Endometrium (tissue), 2 donors: ENCODE measurements around the gene PHTF2.

ENCODE experiments used
- FAIRE-seq: peaks from 2 replicates; lab custom pipeline; 2012; peaks lifted over from hg19 to GRCh38; lab: Jason Lieb, UNC
- donor health status: control.
- donor health status: control.

PHTF2 gene

DNA sequence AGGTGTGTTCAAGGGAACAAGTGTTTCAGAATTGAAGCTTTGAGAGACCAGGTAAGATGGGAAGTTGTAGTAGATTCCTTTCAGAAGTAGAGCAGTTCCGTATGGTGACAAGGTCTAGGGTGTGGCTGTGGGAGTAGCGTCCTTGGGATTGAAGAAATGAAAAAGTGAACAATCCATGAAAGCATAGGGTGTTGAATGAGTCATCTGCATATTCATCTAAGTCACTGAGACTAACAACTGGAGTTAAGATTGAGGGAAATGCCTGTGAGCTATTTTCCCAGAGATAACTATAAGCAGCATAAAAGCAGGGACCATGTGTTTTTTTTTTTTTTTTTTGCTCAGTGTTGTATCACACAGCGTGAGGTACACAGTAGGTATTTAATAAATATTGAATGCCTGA, 134.8 kb downstream of the PHTF2 start:
- no peak for FAIRE-seq

DNA sequence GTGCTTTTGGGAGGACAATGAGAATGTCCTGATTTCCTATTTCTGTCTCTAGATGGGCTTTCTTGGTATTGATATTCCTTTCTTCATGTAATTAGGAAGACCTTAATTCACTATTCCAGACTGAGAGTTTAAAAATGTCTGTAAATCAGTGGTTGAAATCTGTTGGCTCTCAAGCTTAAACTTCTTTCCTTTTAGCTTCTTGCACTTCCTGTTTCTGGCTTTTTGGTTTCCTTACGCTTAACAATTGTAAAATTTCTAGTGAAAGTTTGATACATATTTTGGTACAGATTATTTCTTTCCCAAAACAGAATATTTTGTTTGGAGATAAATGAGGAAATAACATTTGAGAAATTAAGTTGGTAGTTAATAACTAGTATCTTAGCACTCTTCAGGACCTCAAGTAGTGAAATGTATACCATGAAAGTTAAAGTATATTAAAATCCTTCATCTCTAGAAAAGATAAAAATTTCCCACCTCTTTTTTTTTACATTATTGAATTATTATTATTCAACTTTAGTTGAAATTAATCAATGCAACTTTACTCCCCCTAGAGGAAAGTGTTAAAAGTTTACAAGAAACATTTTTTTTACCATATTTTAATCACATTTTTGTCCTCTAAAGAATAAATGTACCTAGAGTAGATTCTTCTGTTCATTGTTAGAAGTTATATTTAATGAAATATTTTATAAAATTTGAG, 137.2 kb downstream of the PHTF2 start:
- peak; percentile 70 for FAIRE-seq

DNA sequence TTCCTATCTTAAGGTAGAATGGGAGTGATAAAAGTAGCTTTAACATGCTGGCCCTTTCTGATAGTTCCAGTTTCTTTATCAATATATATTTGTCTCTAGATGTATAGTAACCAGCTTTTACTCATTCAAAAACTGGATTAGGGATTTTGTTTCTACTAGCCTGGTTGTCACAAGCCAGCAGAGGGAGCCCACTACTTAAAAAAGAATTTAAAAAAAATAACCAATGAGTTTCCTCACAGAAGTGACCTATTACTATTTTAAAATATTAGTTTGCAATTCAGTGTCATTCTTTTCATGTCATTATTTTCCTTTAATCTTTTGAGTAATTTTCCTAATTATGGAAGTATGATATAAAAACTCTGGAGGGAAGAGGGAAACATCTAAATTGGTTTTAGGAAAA, 142.1 kb downstream of the PHTF2 start:
- peak; percentile 57 for FAIRE-seq

DNA sequence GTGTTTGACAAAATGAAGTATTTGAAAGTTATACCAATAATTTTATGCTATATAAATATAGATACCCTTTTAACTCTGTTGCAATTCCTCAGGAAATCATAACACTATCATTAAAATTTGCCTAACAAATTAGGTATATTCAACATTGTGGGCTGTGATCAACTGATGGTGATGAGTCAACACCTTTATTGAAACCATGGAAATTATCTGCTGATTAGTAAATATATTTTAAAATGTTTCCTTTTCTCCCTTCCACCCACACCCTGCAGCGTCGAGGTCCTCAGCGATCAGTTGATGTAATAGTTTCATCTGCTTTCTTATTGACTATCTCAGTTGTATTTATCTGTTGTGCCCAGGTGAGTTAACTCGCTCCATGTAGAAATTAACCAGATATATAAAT, 143.9 kb downstream of the PHTF2 start:
- no peak for FAIRE-seq

- no peak for FAIRE-seq
Observed at GRCh38 chr7:77944183-77945182, 145.9 kb downstream of the PHTF2 start.

DNA sequence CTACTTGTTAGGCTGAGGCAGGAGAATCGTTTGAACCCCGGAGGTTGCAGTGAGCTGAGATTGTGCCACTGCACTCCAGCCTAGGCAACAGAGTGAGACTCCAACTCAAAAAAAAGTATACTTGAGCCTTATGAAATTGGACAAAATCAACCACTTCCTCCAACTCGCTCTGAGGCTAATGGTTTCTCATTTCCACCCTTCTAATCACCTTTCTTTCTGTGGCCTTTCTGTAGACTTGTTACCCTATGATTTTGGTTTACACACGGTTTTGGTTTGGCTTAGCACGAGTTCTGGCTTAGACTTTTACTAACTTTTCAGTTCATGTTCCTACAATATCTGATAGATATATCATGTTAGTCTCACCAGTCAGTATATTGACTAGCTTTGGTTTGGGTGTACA, 152.0 kb downstream of the PHTF2 start:
- FAIRE-seq: no peak

GRCh38 chr7:77954773-77955555, 156.4 kb downstream of the PHTF2 start:
- no peak for FAIRE-seq

- FAIRE-seq: no peak
Observed at GRCh38 chr7:77958436-77958835, 159.9 kb downstream of the PHTF2 start.

- FAIRE-seq: no peak
Observed at GRCh38 chr7:77959080-77959479, 160.5 kb downstream of the PHTF2 start.

DNA sequence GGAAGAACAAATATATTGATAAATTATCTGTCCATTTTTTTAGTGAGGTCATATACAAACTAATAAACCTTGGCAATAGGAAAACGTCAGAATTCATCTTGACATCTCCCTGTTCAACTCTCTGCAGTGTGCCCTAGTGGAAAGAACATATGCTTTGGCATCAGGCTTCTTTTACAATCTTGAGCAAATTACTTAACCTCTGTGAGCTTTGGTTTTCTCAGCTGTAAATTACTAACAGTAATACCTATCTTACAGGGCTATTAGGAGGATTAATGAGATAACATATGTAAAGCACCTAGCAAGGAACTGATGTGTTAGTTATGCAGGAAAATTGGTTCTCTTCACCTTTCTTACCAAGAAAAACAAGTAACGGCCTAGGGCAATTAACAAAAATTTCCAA, 161.8 kb downstream of the PHTF2 start:
- FAIRE-seq: no peak

GRCh38 chr7:77967429-77967828, 168.9 kb downstream of the PHTF2 start:
- no peak for FAIRE-seq

DNA sequence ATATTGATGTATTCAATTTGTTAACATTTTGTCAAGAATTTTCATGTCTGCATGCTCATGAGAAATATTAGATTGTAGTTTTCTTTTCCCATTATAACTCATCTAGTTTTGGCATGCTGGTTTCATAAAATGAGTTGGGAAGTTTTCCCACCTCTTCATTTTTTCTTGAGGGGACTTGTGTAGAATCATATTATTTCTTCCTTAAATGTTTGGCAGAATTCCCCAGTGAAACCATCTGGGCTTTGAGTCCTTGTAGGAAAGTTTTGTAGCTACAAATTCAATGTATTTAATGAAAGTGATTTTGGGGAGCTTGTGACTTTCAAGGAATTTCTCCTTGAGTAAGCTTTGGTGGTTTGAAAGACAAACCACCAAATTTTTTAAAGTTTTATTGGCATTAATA, 173.2 kb downstream of the PHTF2 start:
- no peak for FAIRE-seq

DNA sequence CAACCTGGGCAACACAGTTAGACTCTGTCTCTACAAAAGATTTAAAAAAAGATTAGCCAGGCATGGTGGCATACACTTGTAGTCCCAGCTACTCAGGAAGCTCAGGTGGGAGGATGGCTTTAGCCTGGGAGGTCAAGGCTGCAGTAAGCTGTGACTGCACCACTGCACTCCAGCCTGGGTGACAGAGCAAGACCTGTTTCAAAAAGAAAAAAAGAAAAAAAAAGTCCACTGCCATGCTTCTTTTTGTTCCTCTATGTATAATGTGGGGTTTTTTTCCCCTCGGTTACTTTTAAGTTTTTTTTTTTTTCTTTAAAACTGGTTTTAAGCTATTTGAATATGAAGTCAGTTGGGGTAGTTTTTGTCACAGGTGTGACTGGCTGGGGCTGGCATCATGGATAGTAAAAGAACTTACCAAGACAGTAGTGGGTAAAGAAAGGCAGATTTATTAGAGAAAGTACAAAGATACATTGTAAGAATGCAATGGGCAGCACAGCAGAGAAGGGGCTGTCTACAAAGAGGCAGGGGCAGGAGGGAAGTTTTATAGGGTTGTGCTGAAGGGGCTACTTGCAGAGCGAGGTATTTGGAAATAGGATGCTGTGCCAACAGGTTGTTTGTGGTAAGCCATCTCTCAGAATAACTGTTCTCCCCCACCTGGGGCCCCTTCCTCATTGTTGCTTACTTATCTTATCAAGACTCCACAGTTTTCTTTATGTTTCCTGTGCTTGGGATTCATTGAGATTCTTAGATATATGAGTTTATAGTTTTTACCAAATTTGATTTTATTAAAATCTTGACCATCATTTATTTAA, 177.3 kb downstream of the PHTF2 start:
- no peak for FAIRE-seq

- FAIRE-seq: no peak
Observed at GRCh38 chr7:77979219-77979618, 180.6 kb downstream of the PHTF2 start.

GRCh38 chr7:77980087-77980713, 181.6 kb downstream of the PHTF2 start:
- FAIRE-seq: no peak

GRCh38 chr7:77982926-77983550, 184.5 kb downstream of the PHTF2 start:
- no peak for FAIRE-seq

GRCh38 chr7:77983973-77984372, 185.4 kb downstream of the PHTF2 start:
- no peak for FAIRE-seq

DNA sequence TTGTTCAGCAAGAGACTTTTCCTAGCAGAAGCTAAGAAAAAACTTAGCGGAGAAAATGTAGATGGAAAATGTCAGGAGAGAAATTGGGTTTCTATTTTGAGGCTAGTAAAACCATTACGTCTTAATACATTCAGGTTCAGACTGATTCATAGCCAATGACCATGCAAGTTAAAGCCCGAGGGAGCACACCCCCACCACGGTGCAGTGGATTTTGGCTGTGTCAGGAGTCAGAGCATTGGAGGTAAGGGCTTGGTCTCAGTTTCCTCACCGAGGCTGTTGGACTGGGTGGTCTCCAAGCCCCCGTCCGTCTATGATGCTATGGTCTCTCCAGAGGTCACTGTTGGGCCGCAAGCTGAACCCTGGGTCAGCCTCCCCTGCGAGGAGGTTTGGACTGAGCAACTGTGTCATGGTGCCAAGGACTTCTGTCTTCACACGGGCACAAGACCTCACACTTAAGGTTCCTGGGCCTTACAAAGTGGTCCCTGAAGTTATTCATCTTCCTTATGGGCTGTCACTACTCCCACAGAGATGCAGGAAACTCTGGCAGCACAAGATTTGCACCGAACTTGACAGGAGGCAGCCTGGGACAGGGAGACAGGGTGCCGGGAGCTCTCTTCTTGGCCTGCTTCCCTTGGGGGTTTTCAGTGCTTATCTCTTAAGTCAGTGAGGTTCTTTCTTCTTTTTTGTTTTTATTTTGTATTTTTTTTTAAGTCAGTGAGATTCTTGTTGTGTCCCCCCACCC, 186.8 kb downstream of the PHTF2 start:
- no peak for FAIRE-seq

DNA sequence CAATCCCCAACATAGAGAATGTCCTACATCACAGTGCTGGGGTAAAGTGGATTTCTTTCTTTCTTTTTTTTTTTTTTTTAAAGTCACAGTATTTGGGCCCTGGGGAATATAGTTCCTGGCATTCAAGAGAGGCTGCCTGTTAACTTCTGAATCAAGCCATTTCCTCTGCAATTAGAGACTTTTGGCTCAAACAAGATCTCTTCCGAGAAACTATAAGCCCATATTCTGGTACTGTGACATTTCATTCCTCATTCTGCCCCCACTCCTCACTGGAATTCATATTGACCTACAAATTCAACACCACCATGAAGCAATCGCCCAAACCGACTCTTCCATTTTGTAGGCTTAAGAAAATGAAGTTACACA, 187.4 kb downstream of the PHTF2 start:
- FAIRE-seq: no peak

DNA sequence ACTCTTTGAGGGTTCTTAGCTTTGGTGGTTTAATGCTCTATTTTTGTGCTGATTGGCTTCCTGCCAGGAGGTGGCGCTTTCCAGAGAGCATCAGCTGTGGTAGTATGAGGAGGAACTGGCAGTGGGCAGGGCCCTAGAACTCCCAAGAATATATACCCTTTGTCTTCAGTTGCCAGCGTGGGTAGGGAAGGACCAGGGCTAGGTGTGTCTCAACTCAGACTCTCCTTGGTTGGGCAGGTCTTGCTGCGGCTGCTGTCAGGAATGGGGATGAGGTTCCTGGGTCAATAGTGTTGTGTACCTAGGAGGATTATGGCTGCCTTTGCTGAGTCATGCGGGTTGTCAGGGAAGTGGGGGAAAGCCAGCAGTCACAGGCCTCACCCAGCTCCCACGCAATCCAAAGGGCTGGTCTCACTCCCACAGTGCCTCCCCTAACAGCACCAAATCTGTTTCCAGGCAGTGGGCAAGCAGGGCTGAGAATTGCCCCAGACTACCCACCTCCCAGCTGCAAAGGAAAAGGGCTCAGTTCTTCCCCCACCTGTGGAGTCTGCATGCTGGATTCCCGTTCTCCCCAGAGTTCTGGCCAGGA, 191.5 kb downstream of the PHTF2 start:
- no peak for FAIRE-seq
